ENCODE data around the gene TPX2.

GRCh38 chr20:31699801-31700728 lies 39.0 kb upstream of the TPX2 start:
- TF ChIP-seq CTCF (IDR thresholded peaks at IDR 0.05) (no peak), POLR2A (IDR thresholded peaks at IDR 0.05) (no peak)

Measured in lower leg skin (tissue), 3 donors.